ENCODE measurements around the gene FOXK2. TPM values are rescaled to one million over a fixed set of nuclear protein-coding genes. Genes with fewer than 3 reads are reported as not detected.

The FOXK2 gene
- total RNA-seq, 1 donor from 2014 or later: 60.4 TPM

DNA sequence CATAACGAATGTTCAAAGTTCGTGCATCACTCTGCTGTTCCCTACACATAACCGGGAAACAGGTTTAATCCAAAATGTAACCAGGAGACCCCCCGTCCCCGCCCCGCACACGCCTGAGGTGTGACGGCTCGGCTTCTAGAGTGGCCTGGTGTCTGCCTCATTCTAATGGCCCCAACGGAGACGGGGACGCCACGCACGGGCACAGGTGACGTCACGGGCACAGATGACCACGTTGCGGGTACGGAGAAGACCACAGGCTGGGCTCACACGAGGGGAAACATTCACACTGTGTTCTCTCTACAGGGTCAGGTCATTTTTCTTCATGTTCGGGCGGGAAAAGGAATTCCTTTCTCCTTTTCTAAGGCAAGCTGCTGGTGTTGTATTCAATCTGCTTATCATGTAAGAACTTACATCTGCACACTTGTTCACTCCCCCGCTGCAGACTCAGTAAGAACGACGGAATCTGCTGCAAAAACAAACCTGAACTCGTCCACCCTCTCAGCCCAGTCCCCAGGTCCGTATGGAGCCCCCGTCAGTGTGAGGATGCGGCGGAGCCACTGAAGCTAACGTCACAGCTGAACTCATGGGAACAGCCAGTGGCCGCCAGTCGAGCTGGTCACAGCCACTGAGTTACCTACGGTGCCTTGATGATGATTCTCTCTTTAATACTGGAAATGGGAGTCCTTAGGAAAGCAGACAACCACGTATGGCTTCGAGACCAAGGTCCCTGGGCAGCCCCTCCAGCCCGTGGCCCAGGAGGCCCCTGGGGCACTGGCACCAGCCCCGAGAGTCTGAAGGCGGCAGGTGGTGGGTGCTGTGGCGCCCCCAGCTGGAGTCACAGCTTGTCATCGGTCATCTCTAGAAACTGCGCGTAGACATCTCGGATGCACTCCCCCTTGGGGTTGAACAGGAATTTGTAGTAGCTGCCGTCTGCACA, 95.8 kb downstream of the FOXK2 start:
- Mint-ChIP-seq H3K27ac (no peak overlapping the region), H3K36me3 (ENCODE audit: low read depth) (peaks cover 75% of the 10 kb centered on the region), H3K27me3 (no peaks in the 10 kb centered on the region), H3K9me3 (no peaks in the 10 kb centered on the region), H3K4me3 (no peak overlapping the region), H3K4me1 (no peaks in the 10 kb centered on the region)
- ATAC-seq (ENCODE audit: low read depth): no peak
- DNase-seq: no peak
- CTCF ChIA-PET: no interaction called here
- intact Hi-C loops (cut with micrococcal nuclease): no loop called here
- no peak for TF ChIP-seq CTCF (IDR thresholded peaks at IDR 0.05)
- POLR2A ChIA-PET: no interaction called here

GRCh38 chr17:82616021-82616711, 96.6 kb downstream of the FOXK2 start:
- CTCF ChIA-PET: no interaction called here
- no peak overlapping the region for H3K27ac Mint-ChIP-seq
- intact Hi-C loops (cut with micrococcal nuclease): no loop called here

DNA sequence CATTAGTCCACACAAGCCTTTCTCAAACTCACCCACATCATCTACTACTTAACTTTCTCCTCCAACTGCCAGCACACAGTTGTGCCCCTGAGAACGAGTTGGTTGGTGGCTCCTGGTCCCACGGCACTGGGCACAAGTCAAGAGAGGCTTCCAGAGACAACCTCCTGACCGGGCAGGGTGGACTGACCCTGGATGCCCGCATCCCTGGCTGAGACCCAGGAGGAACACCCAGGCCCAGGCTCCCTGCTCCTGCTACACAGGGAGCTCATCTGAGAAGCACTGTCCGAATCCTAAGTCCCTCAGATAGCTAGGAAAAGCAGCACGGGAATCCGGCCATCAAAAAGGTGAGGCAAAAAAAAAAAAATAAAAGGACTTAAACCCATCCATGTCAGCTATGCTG, 99.7 kb downstream of the FOXK2 start:
- DNase-seq (no peak), ATAC-seq (ENCODE audit: low read depth) (no peak)
- no peak overlapping the region for H3K4me3 Mint-ChIP-seq
- H3K9me3 Mint-ChIP-seq: no peaks in the 10 kb centered on the region
- H3K27me3 Mint-ChIP-seq: no peaks in the 10 kb centered on the region
- peaks cover 85% of the 10 kb centered on the region for H3K36me3 Mint-ChIP-seq (ENCODE audit: low read depth)
- H3K27ac Mint-ChIP-seq: no peak overlapping the region
- POLR2A ChIA-PET: no interaction called here
- intact Hi-C loops (cut with micrococcal nuclease): no loop called here
- no peaks in the 10 kb centered on the region for H3K4me1 Mint-ChIP-seq
- CTCF ChIA-PET: no interaction called here
- no peak for TF ChIP-seq CTCF (IDR thresholded peaks at IDR 0.05)

More at GRCh38 chr17:82616021-82616711, 96.6 kb downstream of the FOXK2 start:
- POLR2A ChIA-PET: no interaction called here
- Mint-ChIP-seq H3K9me3 (no peaks in the 10 kb centered on the region), H3K4me1 (no peaks in the 10 kb centered on the region), H3K4me3 (no peak overlapping the region), H3K27me3 (no peaks in the 10 kb centered on the region), H3K36me3 (ENCODE audit: low read depth) (peaks cover 79% of the 10 kb centered on the region)
- ATAC-seq (ENCODE audit: low read depth) (no peak), DNase-seq (no peak)
- TF ChIP-seq CTCF (IDR thresholded peaks at IDR 0.05): no peak

DNA sequence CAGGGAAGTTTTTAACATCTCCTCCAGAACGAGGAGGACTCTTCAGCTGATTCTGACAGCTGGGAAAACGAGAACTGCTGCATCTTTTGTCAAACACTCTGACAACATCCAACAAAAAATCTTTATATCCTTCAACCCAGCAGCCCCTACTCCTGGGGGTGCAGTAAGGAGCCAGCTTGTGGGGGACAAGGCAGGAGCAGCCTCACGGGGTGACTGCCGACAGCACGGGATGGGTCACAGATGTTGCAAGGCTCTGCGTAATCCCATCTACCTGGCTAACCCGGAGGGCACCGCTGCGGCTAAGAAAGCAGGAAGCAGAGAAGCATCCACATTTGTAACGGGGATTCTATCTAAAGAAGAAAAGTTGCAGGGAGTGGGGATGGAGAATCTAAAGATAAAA, 100.1 kb downstream of the FOXK2 start:
- CTCF ChIA-PET: no interaction called here
- H3K36me3 Mint-ChIP-seq (ENCODE audit: low read depth): peaks cover 84% of the 10 kb centered on the region
- no peaks in the 10 kb centered on the region for H3K9me3 Mint-ChIP-seq
- no peaks in the 10 kb centered on the region for H3K4me1 Mint-ChIP-seq
- POLR2A ChIA-PET: no interaction called here
- DNase-seq (no peak), ATAC-seq (ENCODE audit: low read depth) (no peak)
- H3K27me3 Mint-ChIP-seq: no peaks in the 10 kb centered on the region
- H3K27ac Mint-ChIP-seq: no peak overlapping the region
- no peak for TF ChIP-seq CTCF (IDR thresholded peaks at IDR 0.05)
- intact Hi-C loops (cut with micrococcal nuclease): no loop called here
- H3K4me3 Mint-ChIP-seq: no peak overlapping the region

DNA sequence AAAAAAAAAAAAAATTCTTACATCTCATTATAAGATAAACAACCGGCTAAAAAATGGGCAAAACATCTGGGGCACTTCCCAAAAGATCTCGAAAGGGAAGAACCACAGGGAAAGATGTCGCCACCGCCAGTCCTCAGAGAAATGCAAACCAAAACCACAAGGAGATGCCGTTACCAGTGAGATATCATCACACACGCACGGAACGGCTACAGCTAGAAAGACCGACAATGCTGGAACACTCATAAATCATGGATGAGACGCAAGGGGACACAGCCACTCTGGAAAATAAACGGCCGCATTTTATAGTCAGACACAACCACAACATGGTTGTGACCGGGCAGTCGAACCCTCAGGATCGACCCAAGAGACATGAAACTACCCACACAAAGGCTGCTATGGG, 104.2 kb downstream of the FOXK2 start:
- Mint-ChIP-seq H3K27ac (no peak overlapping the region), H3K36me3 (ENCODE audit: low read depth) (peaks cover 82% of the 10 kb centered on the region)

More for the DNA sequence above, 104.2 kb downstream of the FOXK2 start:
- H3K4me1 Mint-ChIP-seq: no peaks in the 10 kb centered on the region
- CTCF ChIA-PET: no interaction called here
- ATAC-seq (ENCODE audit: low read depth) (no peak), DNase-seq (no peak)
- POLR2A ChIA-PET: no interaction called here
- no peaks in the 10 kb centered on the region for H3K27me3 Mint-ChIP-seq
- no peak overlapping the region for H3K4me3 Mint-ChIP-seq
- intact Hi-C loops (cut with micrococcal nuclease): no loop called here
- TF ChIP-seq CTCF (IDR thresholded peaks at IDR 0.05): no peak
- H3K9me3 Mint-ChIP-seq: no peaks in the 10 kb centered on the region

All from activated B cell treated with CpG ODN at 0.5 μM for 24 hours (primary cell).